Fibroblast of lung (primary cell): Measurements from ENCODE around the gene MSANTD3. TPM values are rescaled to one million over a fixed set of nuclear protein-coding genes. Genes with fewer than 3 reads are reported as not detected.

Experiments
- DNase-seq, 2 donors: peaks; one replicate each; pipeline versions ENCODE4 v3.0.0 to v3.0.0-alpha.2; 2010; ENCODE audit warnings: low read depth in 2 of 2
- H2AFZ ChIP-seq: 2 replicates; pipeline ENCODE4 v1.5.1; 2012; ENCODE audit warnings: low read length, control low read depth, inconsistent platforms
- H3K27ac ChIP-seq: 2 replicates; pipeline ENCODE4 v1.5.1; 2011; ENCODE audit warnings: low read length, control low read depth; ENCODE audit not compliant: insufficient read depth
- H3K27me3 ChIP-seq: 2 replicates; pipeline ENCODE4 v1.5.1; 2011; ENCODE audit warnings: mild to moderate bottlenecking, low read length; ENCODE audit not compliant: control insufficient read depth, insufficient read depth
- H3K36me3 ChIP-seq: 2 replicates; pipeline ENCODE4 v1.5.1; 2011; ENCODE audit warnings: low read length; ENCODE audit not compliant: control insufficient read depth, insufficient read depth
- H3K4me1 ChIP-seq: 2 replicates; pipeline ENCODE4 v1.5.1; 2011; ENCODE audit warnings: low read length; ENCODE audit not compliant: control insufficient read depth, insufficient read depth; ENCODE audit errors: extremely low read depth
- H3K4me2 ChIP-seq: 2 replicates; pipeline ENCODE4 v1.5.1; 2011; ENCODE audit warnings: low read length, control low read depth; ENCODE audit not compliant: insufficient read depth; ENCODE audit errors: extremely low read depth
- H3K4me3 ChIP-seq, 4 experiments: fragments of 200-600 bp in 1 of 4; sonication (generic) in 1 of 4; replicated peaks in 1 of 4; 2 replicates each; pipeline ENCODE4 v1.5.1; 2011 to 2016; ENCODE audit warnings: low read length in 4 of 4, low read depth in 3 of 4, mild to moderate bottlenecking in 3 of 4, control low read depth in 2 of 4, inconsistent platforms in 1 of 4, mixed read lengths in 1 of 4; ENCODE audit not compliant: insufficient read depth in 1 of 4; ENCODE audit errors: control extremely low read depth in 1 of 4
- H3K79me2 ChIP-seq: 2 replicates; pipeline ENCODE4 v1.5.1; 2012; ENCODE audit warnings: mild to moderate bottlenecking, low read length, inconsistent platforms; ENCODE audit not compliant: control insufficient read depth, insufficient read depth
- H3K9ac ChIP-seq: 2 replicates; pipeline ENCODE4 v1.5.1; 2011; ENCODE audit warnings: mild to moderate bottlenecking, low read length, control low read depth; ENCODE audit not compliant: insufficient read depth
- H3K9me3 ChIP-seq: 2 replicates; pipeline ENCODE4 v1.5.1; 2012; ENCODE audit warnings: low read depth, low read length; ENCODE audit not compliant: control insufficient read depth, insufficient read depth
- H4K20me1 ChIP-seq: 2 replicates; pipeline ENCODE4 v1.5.1; 2011; ENCODE audit warnings: low read length; ENCODE audit not compliant: control insufficient read depth, insufficient read depth; ENCODE audit errors: extremely low read depth
- EZH2 ChIP-seq: IDR thresholded peaks from 2 replicates; pipeline ENCODE4 v1.5.1; 2012; ENCODE audit warnings: low read length, control low read depth, mild to moderate bottlenecking; ENCODE audit errors: missing control alignments
- polyA plus RNA-seq, 2 donors: library from polyadenylated mRNA; depleted of rRNA in 1 of 2; stranded (reverse) in 1 of 2; unstranded in 1 of 2; fragments of >200 nt; gene quantifications; 2 replicates each; pipeline ENCODE4 v1.2.1, GENCODE V29; 2011 to 2012; ENCODE audit warnings: missing spikeins in 1 of 2
- total RNA-seq: library from RNA; depleted of rRNA; stranded (reverse); fragments of >200 nt; gene quantifications from 2 replicates; pipeline ENCODE4 v1.2.1, GENCODE V29; 2014
- TF ChIP-seq, protein P1 (sequence below), 2 donors: IDR thresholded peaks in 1 of 2; conservative IDR thresholded peaks in 1 of 2; 1 replicate in 1 of 2; 2 replicates in 1 of 2; pipeline ENCODE4 v1.5.1; 2011 to 2012; ENCODE audit warnings: low read length in 2 of 2, control low read depth in 1 of 2, inconsistent platforms in 1 of 2, low read depth in 1 of 2, mild to moderate bottlenecking in 1 of 2

The MSANTD3 gene
- total and polyA plus RNA-seq, 2 donors (not counting 1 experiment from before 2014, with no cell fraction given) = 54.2 to 59.6 TPM

DNA sequence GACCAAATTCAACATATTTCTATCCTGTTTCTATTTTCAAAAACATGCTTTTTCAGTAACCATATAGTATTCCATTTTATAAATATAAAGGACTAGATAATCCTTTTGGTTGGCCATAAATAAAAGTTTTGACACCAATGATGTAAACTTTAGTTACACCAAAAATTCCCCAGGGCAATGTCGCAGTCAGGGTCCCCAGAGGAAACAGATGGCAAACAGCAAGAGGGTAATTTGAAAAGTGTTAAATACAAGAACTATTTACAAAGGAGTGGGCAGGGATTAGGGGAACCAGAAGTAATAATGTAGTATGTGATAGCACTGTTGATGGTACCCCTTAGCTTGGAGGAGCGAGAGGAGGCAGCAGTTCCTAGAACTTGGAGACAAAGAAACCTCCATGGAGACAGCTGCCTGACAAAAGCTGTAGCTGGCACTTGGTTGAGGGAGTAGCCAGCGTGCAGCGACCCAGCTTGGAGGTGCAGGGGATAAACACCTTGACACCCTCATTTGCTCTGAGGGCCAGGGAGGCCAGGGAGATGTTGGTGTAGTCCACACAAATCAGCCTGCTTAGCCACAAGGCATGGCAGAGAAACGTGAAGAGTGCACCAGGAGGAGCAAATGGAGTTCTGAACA, 18.3 kb upstream of the MSANTD3 start:
- peak overlapping the region; percentile 13 for H2AFZ ChIP-seq

GRCh38 chr9:100409176-100409556, 17.8 kb upstream of the MSANTD3 start:
- no peaks in the 10 kb centered on the region for H3K36me3 ChIP-seq
- no peak overlapping the region for H3K9ac ChIP-seq
- H4K20me1 ChIP-seq = no peaks in the 10 kb centered on the region
- peaks cover 2% of the 10 kb centered on the region for H3K4me1 ChIP-seq
- TF ChIP-seq EZH2 = no peak
- TF ChIP-seq, protein P1, sequence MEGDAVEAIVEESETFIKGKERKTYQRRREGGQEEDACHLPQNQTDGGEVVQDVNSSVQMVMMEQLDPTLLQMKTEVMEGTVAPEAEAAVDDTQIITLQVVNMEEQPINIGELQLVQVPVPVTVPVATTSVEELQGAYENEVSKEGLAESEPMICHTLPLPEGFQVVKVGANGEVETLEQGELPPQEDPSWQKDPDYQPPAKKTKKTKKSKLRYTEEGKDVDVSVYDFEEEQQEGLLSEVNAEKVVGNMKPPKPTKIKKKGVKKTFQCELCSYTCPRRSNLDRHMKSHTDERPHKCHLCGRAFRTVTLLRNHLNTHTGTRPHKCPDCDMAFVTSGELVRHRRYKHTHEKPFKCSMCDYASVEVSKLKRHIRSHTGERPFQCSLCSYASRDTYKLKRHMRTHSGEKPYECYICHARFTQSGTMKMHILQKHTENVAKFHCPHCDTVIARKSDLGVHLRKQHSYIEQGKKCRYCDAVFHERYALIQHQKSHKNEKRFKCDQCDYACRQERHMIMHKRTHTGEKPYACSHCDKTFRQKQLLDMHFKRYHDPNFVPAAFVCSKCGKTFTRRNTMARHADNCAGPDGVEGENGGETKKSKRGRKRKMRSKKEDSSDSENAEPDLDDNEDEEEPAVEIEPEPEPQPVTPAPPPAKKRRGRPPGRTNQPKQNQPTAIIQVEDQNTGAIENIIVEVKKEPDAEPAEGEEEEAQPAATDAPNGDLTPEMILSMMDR (conservative IDR thresholded peaks at IDR 0.05 in 1 of 2, IDR thresholded peaks at IDR 0.05 in 1 of 2; ENCODE audit: low read depth in 1 of 2, low read length in 2 of 2) = no peak
- peak overlapping the region; percentile 13 for H2AFZ ChIP-seq
- no peak overlapping the region for H3K27ac ChIP-seq
- H3K4me3 ChIP-seq = no peak overlapping the region
- no peaks in the 10 kb centered on the region for H3K9me3 ChIP-seq
- DNase-seq = no peak
- no peak overlapping the region for H3K4me2 ChIP-seq
- no peaks in the 10 kb centered on the region for H3K79me2 ChIP-seq
- no peaks in the 10 kb centered on the region for H3K27me3 ChIP-seq

More for the DNA sequence above, 18.3 kb upstream of the MSANTD3 start:
- DNase-seq = no peak
- H3K4me3 ChIP-seq = no peak overlapping the region
- H3K4me2 ChIP-seq = no peak overlapping the region
- H3K9ac ChIP-seq = no peak overlapping the region
- no peaks in the 10 kb centered on the region for H3K79me2 ChIP-seq
- H4K20me1 ChIP-seq = no peaks in the 10 kb centered on the region
- H3K9me3 ChIP-seq = no peaks in the 10 kb centered on the region
- peaks cover 2% of the 10 kb centered on the region for H3K4me1 ChIP-seq
- no peak overlapping the region for H3K27ac ChIP-seq
- H3K36me3 ChIP-seq = no peaks in the 10 kb centered on the region
- no peak for TF ChIP-seq EZH2
- TF ChIP-seq, protein P1 (conservative IDR thresholded peaks at IDR 0.05 in 1 of 2, IDR thresholded peaks at IDR 0.05 in 1 of 2; ENCODE audit: low read depth in 1 of 2, low read length in 2 of 2) = no peak
- H3K27me3 ChIP-seq = no peaks in the 10 kb centered on the region

- Histone ChIP-seq H3K4me2 (peak overlapping the region; percentile 90), H3K4me1 (peaks cover 2% of the 10 kb centered on the region), H3K79me2 (no peaks in the 10 kb centered on the region), H3K27ac (peak overlapping the region; percentile 35), H3K27me3 (no peaks in the 10 kb centered on the region), H3K36me3 (no peaks in the 10 kb centered on the region), H3K9ac (no peak overlapping the region), H3K4me3 (peak overlapping the region; percentile 30 to 74 (median 51)), H4K20me1 (no peaks in the 10 kb centered on the region), H2AFZ (peak overlapping the region; percentile 96), H3K9me3 (no peaks in the 10 kb centered on the region)
- peak; percentile 91 to 92 for DNase-seq
- TF ChIP-seq, protein P1 (conservative IDR thresholded peaks at IDR 0.05 in 1 of 2, IDR thresholded peaks at IDR 0.05 in 1 of 2; ENCODE audit: low read depth in 1 of 2, low read length in 2 of 2) = no peak
- TF ChIP-seq EZH2 = no peak
These were observed 15.3 kb upstream of the MSANTD3 start for GRCh38 chr9:100411472-100412283.
